GM19193 (cell line): ENCODE data around the gene TARS2.

ENCODE experiments used
- POLR2A ChIP-seq: IDR thresholded peaks from 4 replicates; pipeline ENCODE4 v1.6.1; 2011; ENCODE audit not compliant: insufficient read depth, insufficient read length; ENCODE audit errors: extremely low read depth

Gene TARS2

GRCh38 chr1:150484431-150484830, 2.8 kb upstream of the TARS2 start:
- TF ChIP-seq POLR2A = no peak

GRCh38 chr1:150484861-150485260, 2.4 kb upstream of the TARS2 start:
- no peak for TF ChIP-seq POLR2A

- TF ChIP-seq POLR2A = no peak
These were observed 520 bp downstream of the TARS2 start for GRCh38 chr1:150487763-150488115.

GRCh38 chr1:150493175-150493574, 6.0 kb downstream of the TARS2 start:
- no peak for TF ChIP-seq POLR2A

GRCh38 chr1:150498342-150498741, 11.1 kb downstream of the TARS2 start:
- TF ChIP-seq POLR2A = no peak

GRCh38 chr1:150505431-150505830, 18.2 kb downstream of the TARS2 start:
- TF ChIP-seq POLR2A = no peak

- TF ChIP-seq POLR2A = no peak
These were observed 21.0 kb downstream of the TARS2 start, which contains the start of gene ECM1 for GRCh38 chr1:150507912-150508864. Gene ECM1 (plus strand): TSS chr1:150508109. CDS start chr1:150508210, 101 bp downstream.

- no peak for TF ChIP-seq POLR2A
These were observed 21.8 kb downstream of the TARS2 start for GRCh38 chr1:150508982-150509381.

- no peak for TF ChIP-seq POLR2A
These were observed 24.3 kb downstream of the TARS2 start for GRCh38 chr1:150511551-150511950.

GRCh38 chr1:150511985-150512660, 24.9 kb downstream of the TARS2 start:
- TF ChIP-seq POLR2A = no peak

- TF ChIP-seq POLR2A = no peak
These were observed 25.6 kb downstream of the TARS2 start for GRCh38 chr1:150512846-150513245.

GRCh38 chr1:150513351-150513791, 26.2 kb downstream of the TARS2 start:
- TF ChIP-seq POLR2A = no peak

GRCh38 chr1:150514260-150514659, 27.0 kb downstream of the TARS2 start:
- TF ChIP-seq POLR2A = no peak

- TF ChIP-seq POLR2A = no peak
These were observed 27.7 kb downstream of the TARS2 start for GRCh38 chr1:150514913-150515327.

- no peak for TF ChIP-seq POLR2A
These were observed 28.3 kb downstream of the TARS2 start, which contains the start of gene FALEC for GRCh38 chr1:150515328-150516049. Gene FALEC (plus strand): TSS chr1:150515752.
